ENCODE measurements around the gene KLK4. TPM values are rescaled to one million over a fixed set of nuclear protein-coding genes. Genes with fewer than 3 reads are reported as not detected.

The KLK4 gene
- total and polyA plus RNA-seq, 12 donors = 0.28 to 16.8 (median 3.2) TPM; not detected in 4

GRCh38 chr19:50943074-50943828, 32.1 kb upstream of the KLK4 start:
- Histone ChIP-seq H3K9me3 (replicated peaks in 1 of 3) (no peaks in the 10 kb centered on the region), H3K4me1 (replicated peaks in 1 of 2) (no peaks in the 10 kb centered on the region), H3K4me3 (no peak overlapping the region), H3K27ac (no peak overlapping the region), H3K36me3 (replicated peaks in 1 of 2) (no peaks in the 10 kb centered on the region), H3K27me3 (peaks cover 3% of the 10 kb centered on the region)
- intact Hi-C loops (cut with DNase I) = no loop called here
- TF ChIP-seq POLR2A (IDR thresholded peaks at IDR 0.05) = no peak
- 68 to 84% (median 81%) methylated on average over 8 to 10 of the region's 10 CpGs for WGBS, 4 donors
- DNase-seq = no peak

GRCh38 chr19:50939596-50939995, 28.4 kb upstream of the KLK4 start:
- 52 to 65% (median 58%) methylated on average over 2 of the region's 2 CpGs for WGBS, 4 donors
- intact Hi-C loops (cut with DNase I) = loop anchor here in 1 of 2 donors (10.0 kb wide), 1 partner anchor 155 kb away; no protein-coding TSS in a partner anchor
- Histone ChIP-seq H3K4me3 (no peak overlapping the region), H3K4me1 (replicated peaks in 1 of 2) (no peaks in the 10 kb centered on the region), H3K27me3 (peaks cover 3% of the 10 kb centered on the region), H3K27ac (no peak overlapping the region), H3K9me3 (replicated peaks in 1 of 3) (no peaks in the 10 kb centered on the region), H3K36me3 (replicated peaks in 1 of 2) (no peaks in the 10 kb centered on the region)
- no peak for DNase-seq
- TF ChIP-seq CTCF (IDR thresholded peaks at IDR 0.05) (no peak), POLR2A (IDR thresholded peaks at IDR 0.05) (no peak)

GRCh38 chr19:50933640-50934039, 22.4 kb upstream of the KLK4 start:
- Histone ChIP-seq H3K27me3 (peaks cover 1% of the 10 kb centered on the region), H3K4me3 (no peak overlapping the region), H3K27ac (no peak overlapping the region), H3K36me3 (replicated peaks in 1 of 2) (no peaks in the 10 kb centered on the region), H3K4me1 (replicated peaks in 1 of 2) (no peaks in the 10 kb centered on the region), H3K9me3 (replicated peaks in 1 of 3) (no peaks in the 10 kb centered on the region)
- 70 to 78% (median 72%) methylated on average over 8 of the region's 8 CpGs for WGBS, 4 donors
- intact Hi-C loops (cut with DNase I) = loop anchor here in 1 of 2 donors (10.0 kb wide), 1 partner anchor 161 kb away; no protein-coding TSS in a partner anchor
- no peak for DNase-seq
- TF ChIP-seq CTCF (IDR thresholded peaks at IDR 0.05) (no peak), POLR2A (IDR thresholded peaks at IDR 0.05) (no peak)

GRCh38 chr19:50932690-50933083, 21.5 kb upstream of the KLK4 start:
- TF ChIP-seq POLR2A (IDR thresholded peaks at IDR 0.05) = no peak
- no peak for TF ChIP-seq CTCF (IDR thresholded peaks at IDR 0.05)
- Histone ChIP-seq H3K36me3 (replicated peaks in 1 of 2) (no peaks in the 10 kb centered on the region), H3K27me3 (peaks cover 9% of the 10 kb centered on the region), H3K27ac (no peak overlapping the region), H3K4me1 (replicated peaks in 1 of 2) (no peaks in the 10 kb centered on the region), H3K9me3 (replicated peaks in 1 of 3) (no peaks in the 10 kb centered on the region), H3K4me3 (no peak overlapping the region)
- WGBS, 4 donors = 59 to 69% (median 63%) methylated on average over 4 of the region's 4 CpGs
- intact Hi-C loops (cut with DNase I) = loop anchor here in 1 of 2 donors (10.0 kb wide), 1 partner anchor 162 kb away; no protein-coding TSS in a partner anchor
- DNase-seq = no peak

All from adrenal gland (tissue), 12 donors.